ENCODE results near the gene CEP152.

CEP152 gene

GRCh38 chr15:48717458-48717857, 93.4 kb downstream of the CEP152 start:
- DNase-seq (ENCODE audit: low read depth) = no peak
- TF ChIP-seq, protein P1, sequence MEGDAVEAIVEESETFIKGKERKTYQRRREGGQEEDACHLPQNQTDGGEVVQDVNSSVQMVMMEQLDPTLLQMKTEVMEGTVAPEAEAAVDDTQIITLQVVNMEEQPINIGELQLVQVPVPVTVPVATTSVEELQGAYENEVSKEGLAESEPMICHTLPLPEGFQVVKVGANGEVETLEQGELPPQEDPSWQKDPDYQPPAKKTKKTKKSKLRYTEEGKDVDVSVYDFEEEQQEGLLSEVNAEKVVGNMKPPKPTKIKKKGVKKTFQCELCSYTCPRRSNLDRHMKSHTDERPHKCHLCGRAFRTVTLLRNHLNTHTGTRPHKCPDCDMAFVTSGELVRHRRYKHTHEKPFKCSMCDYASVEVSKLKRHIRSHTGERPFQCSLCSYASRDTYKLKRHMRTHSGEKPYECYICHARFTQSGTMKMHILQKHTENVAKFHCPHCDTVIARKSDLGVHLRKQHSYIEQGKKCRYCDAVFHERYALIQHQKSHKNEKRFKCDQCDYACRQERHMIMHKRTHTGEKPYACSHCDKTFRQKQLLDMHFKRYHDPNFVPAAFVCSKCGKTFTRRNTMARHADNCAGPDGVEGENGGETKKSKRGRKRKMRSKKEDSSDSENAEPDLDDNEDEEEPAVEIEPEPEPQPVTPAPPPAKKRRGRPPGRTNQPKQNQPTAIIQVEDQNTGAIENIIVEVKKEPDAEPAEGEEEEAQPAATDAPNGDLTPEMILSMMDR (IDR thresholded peaks at IDR 0.05; ENCODE audit: low read depth, low read length, missing control alignments) = no peak
- H3K4me3 ChIP-seq (ENCODE audit: low read depth, low read length) = no peak overlapping the region

- no peak overlapping the region for H3K4me3 ChIP-seq (ENCODE audit: low read depth, low read length)
- no peak for DNase-seq (ENCODE audit: low read depth)
- TF ChIP-seq, protein P1 (IDR thresholded peaks at IDR 0.05; ENCODE audit: low read depth, low read length, missing control alignments) = no peak
These were observed 98.3 kb downstream of the CEP152 start for GRCh38 chr15:48712546-48712945.

GRCh38 chr15:48710952-48711495, 99.8 kb downstream of the CEP152 start:
- TF ChIP-seq, protein P1 (IDR thresholded peaks at IDR 0.05; ENCODE audit: low read depth, low read length, missing control alignments) = no peak
- no peak overlapping the region for H3K4me3 ChIP-seq (ENCODE audit: low read depth, low read length)
- DNase-seq (ENCODE audit: low read depth) = no peak

GRCh38 chr15:48708641-48709040, 102.2 kb downstream of the CEP152 start:
- no peak overlapping the region for H3K4me3 ChIP-seq (ENCODE audit: low read depth, low read length)
- DNase-seq (ENCODE audit: low read depth) = no peak
- TF ChIP-seq, protein P1 (IDR thresholded peaks at IDR 0.05; ENCODE audit: low read depth, low read length, missing control alignments) = no peak

GRCh38 chr15:48705381-48705780, 105.5 kb downstream of the CEP152 start:
- TF ChIP-seq, protein P1 (IDR thresholded peaks at IDR 0.05; ENCODE audit: low read depth, low read length, missing control alignments) = no peak
- no peak for DNase-seq (ENCODE audit: low read depth)
- H3K4me3 ChIP-seq (ENCODE audit: low read depth, low read length) = no peak overlapping the region

GRCh38 chr15:48703544-48703943, 107.3 kb downstream of the CEP152 start:
- TF ChIP-seq, protein P1 (IDR thresholded peaks at IDR 0.05; ENCODE audit: low read depth, low read length, missing control alignments) = no peak
- no peak for DNase-seq (ENCODE audit: low read depth)
- H3K4me3 ChIP-seq (ENCODE audit: low read depth, low read length) = no peak overlapping the region

- H3K4me3 ChIP-seq (ENCODE audit: low read depth, low read length) = no peak overlapping the region
- TF ChIP-seq, protein P1 (IDR thresholded peaks at IDR 0.05; ENCODE audit: low read depth, low read length, missing control alignments) = no peak
- DNase-seq (ENCODE audit: low read depth) = no peak
These were observed 108.2 kb downstream of the CEP152 start for GRCh38 chr15:48702569-48703236.

Data from GM12864 (cell line).